ENCODE data around the gene ITPKC. TPM values are rescaled to one million over a fixed set of nuclear protein-coding genes. Genes with fewer than 3 reads are reported as not detected.

The ITPKC gene
- total and polyA plus RNA-seq, 10 of the 15 experiments (the other 5 are each of a cell fraction or from before 2014, with no cell fraction given): 0.03 to 6.4 (median 3.5) TPM

DNA sequence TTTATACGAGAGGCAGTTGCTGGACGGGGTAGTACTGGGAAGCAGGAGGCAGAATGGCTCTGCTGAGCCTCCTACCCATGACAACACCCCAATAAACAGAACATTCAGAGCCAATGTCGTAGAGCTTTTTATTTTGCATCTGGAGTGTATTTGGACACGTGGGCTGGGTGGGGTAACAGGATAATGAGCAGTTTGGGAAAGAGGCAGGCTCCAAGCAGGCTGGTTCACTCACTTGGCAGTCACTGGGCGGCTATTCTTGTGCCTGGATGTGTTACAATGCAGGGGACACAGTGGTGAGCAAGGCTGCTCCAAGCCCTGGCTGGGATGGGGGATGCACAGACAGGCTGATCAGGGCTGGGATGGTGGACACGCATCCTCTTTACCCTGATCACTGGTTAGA, 23.8 kb downstream of the ITPKC start:
- no peak overlapping the region for H3K9ac ChIP-seq (ENCODE audit: control insufficient read depth, insufficient read depth, low read length)

More for the DNA sequence above, 23.8 kb downstream of the ITPKC start:
- Histone ChIP-seq H3K4me1 (ENCODE audit: control insufficient read depth, insufficient read depth, low read length) (no peaks in the 10 kb centered on the region), H3K79me2 (ENCODE audit: control insufficient read depth, insufficient read depth, low read length) (no peaks in the 10 kb centered on the region), H3K27ac (ENCODE audit: control insufficient read depth, insufficient read depth) (no peak overlapping the region), H3K36me3 (ENCODE audit: control insufficient read depth in 2 of 2, insufficient read depth in 2 of 2, low read length in 1 of 2) (peaks cover 0 to 1% of the 10 kb centered on the region in 2 experiments; a peak in 3 of 4 replicates), H3K4me2 (ENCODE audit: control insufficient read depth, insufficient read depth) (no peak overlapping the region), H3K4me3 (no peak overlapping the region), H2AFZ (ENCODE audit: control insufficient read depth, low read depth, low read length) (no peak overlapping the region), H3K27me3 (replicated peaks in 1 of 2; ENCODE audit: control insufficient read depth in 2 of 2, insufficient read depth in 2 of 2, low read length in 1 of 2) (no peaks in the 10 kb centered on the region), H4K20me1 (ENCODE audit: control insufficient read depth, insufficient read depth) (no peaks in the 10 kb centered on the region), H3K9me3 (replicated peaks; ENCODE audit: control insufficient read depth, insufficient read depth, low read length) (no peaks in the 10 kb centered on the region)
- ATAC-seq: no peak
- WGBS (ENCODE audit: insufficient coverage, insufficient replicate concordance, low lambda C conversion rate, missing lambda C conversion rate): 51% methylated on average over 6 of the region's 6 CpGs
- no TSS peak for BruUV-seq (replicated peaks)
- TF ChIP-seq STAT3 (IDR thresholded peaks at IDR 0.05; ENCODE audit: low read depth, low read length) (no peak), FOS (IDR thresholded peaks at IDR 0.05; ENCODE audit: borderline replicate concordance, extremely low read depth, insufficient read length) (no peak), ETV6 (conservative IDR thresholded peaks at IDR 0.05 in 1 of 2, IDR thresholded peaks at IDR 0.05 in 1 of 2; ENCODE audit: borderline replicate concordance in 1 of 2, low read depth in 1 of 2) (no peak), PAX8 (IDR thresholded peaks at IDR 0.05) (no peak), SIX5 (IDR thresholded peaks at IDR 0.05; ENCODE audit: low read depth, low read length, severe bottlenecking) (no peak), NFXL1 (IDR thresholded peaks at IDR 0.05; ENCODE audit: borderline replicate concordance) (no peak), ZNF207 (IDR thresholded peaks at IDR 0.05; ENCODE audit: borderline replicate concordance) (no peak), SUPT20H (IDR thresholded peaks at IDR 0.05; ENCODE audit: borderline replicate concordance, control insufficient read depth, low read depth, low read length) (no peak), HDGF (IDR thresholded peaks at IDR 0.05) (no peak), LARP7 (IDR thresholded peaks at IDR 0.05) (no peak), MYC (IDR thresholded peaks at IDR 0.05; ENCODE audit: insufficient read depth, insufficient read length, insufficient replicate concordance, low read length, severe bottlenecking) (no peak), ZSCAN29 (IDR thresholded peaks at IDR 0.05) (no peak)
- TF ChIP-seq, protein P1, sequence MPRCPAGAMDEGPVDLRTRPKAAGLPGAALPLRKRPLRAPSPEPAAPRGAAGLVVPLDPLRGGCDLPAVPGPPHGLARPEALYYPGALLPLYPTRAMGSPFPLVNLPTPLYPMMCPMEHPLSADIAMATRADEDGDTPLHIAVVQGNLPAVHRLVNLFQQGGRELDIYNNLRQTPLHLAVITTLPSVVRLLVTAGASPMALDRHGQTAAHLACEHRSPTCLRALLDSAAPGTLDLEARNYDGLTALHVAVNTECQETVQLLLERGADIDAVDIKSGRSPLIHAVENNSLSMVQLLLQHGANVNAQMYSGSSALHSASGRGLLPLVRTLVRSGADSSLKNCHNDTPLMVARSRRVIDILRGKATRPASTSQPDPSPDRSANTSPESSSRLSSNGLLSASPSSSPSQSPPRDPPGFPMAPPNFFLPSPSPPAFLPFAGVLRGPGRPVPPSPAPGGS (IDR thresholded peaks at IDR 0.05; ENCODE audit: borderline replicate concordance, insufficient read depth, low read depth, low read length, poor library complexity, severe bottlenecking): no peak
- TF ChIP-seq, protein P2, sequence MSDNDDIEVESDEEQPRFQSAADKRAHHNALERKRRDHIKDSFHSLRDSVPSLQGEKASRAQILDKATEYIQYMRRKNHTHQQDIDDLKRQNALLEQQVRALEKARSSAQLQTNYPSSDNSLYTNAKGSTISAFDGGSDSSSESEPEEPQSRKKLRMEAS (IDR thresholded peaks at IDR 0.05; ENCODE audit: low read depth, low read length): no peak
- ChIA-PET RAD21 (ENCODE audit: unreplicated experiment) (no interaction called here), CTCF (no interaction called here), POLR2A (no interaction called here), SMC1A (ENCODE audit: uncharacterized antibody, unreplicated experiment) (no interaction called here)
- intact Hi-C loops (cut with micrococcal nuclease; ENCODE audit: unreplicated experiment) (no loop called here), in situ Hi-C loops (cut with MboI) (no loop called here)
- DNase-seq (ENCODE audit: low read depth, low spot score): no peak
- FAIRE-seq: no peak

Data from GM12878 (cell line).